Osteoblast (primary cell): ENCODE results near the gene ARMC5. TPM values are rescaled to one million over a fixed set of nuclear protein-coding genes. Genes with fewer than 3 reads are reported as not detected.
A peak's percentile ranks its signal among the peaks of the same experiment; 100 is the strongest.

Experiments used
- DNase-seq: peaks from one replicate; pipeline ENCODE4 v3.0.0; 2011; ENCODE audit warnings: low spot score, mixed read lengths; ENCODE audit not compliant: insufficient read length; ENCODE audit errors: missing footprints
- H2AFZ ChIP-seq: 2 replicates; pipeline ENCODE4 v1.6.0; 2011; ENCODE audit warnings: mild to moderate bottlenecking, low read length
- H3K27ac ChIP-seq: 2 replicates; pipeline ENCODE4 v1.5.1; 2011; ENCODE audit warnings: mild to moderate bottlenecking, low read depth, low read length, moderate library complexity
- H3K27me3 ChIP-seq: 2 replicates; pipeline ENCODE4 v1.6.0; 2012; ENCODE audit warnings: mild to moderate bottlenecking, control low read depth, inconsistent platforms, low read length, moderate library complexity; ENCODE audit not compliant: insufficient read depth
- H3K36me3 ChIP-seq: 2 replicates; pipeline ENCODE4 v1.5.1; 2011; ENCODE audit warnings: mild to moderate bottlenecking, low read length, control low read depth, moderate library complexity; ENCODE audit not compliant: insufficient read depth
- H3K4me1 ChIP-seq: 2 replicates; pipeline ENCODE4 v1.5.1; 2011; ENCODE audit warnings: mild to moderate bottlenecking, low read length, control low read depth, moderate library complexity; ENCODE audit not compliant: insufficient read depth
- H3K4me2 ChIP-seq: 2 replicates; pipeline ENCODE4 v1.6.0; 2011; ENCODE audit warnings: mild to moderate bottlenecking, low read length; ENCODE audit not compliant: insufficient read depth
- H3K4me3 ChIP-seq: fragments of 200-600 bp; sonication (generic); 3 replicates; pipeline ENCODE4 v1.5.1; 2012; ENCODE audit warnings: mild to moderate bottlenecking, low read length, inconsistent platforms; ENCODE audit not compliant: insufficient read depth
- H3K79me2 ChIP-seq: 2 replicates; pipeline ENCODE4 v1.6.0; 2012; ENCODE audit warnings: mild to moderate bottlenecking, low read length, control low read depth, inconsistent platforms; ENCODE audit not compliant: insufficient read depth
- H3K9me3 ChIP-seq: 2 replicates; pipeline ENCODE4 v1.5.1; 2011; ENCODE audit warnings: low read depth, low read length, control low read depth
- H4K20me1 ChIP-seq: 2 replicates; pipeline ENCODE4 v1.6.0; 2012; ENCODE audit warnings: mild to moderate bottlenecking, low read length, control low read depth; ENCODE audit not compliant: insufficient read depth
- total RNA-seq: library from RNA; depleted of rRNA; stranded (reverse); fragments of >200 nt; gene quantifications from 2 replicates; pipeline ENCODE4 v1.2.3, GENCODE V29; 2012
- TF ChIP-seq, protein P1 (sequence below): IDR thresholded peaks from 2 replicates; pipeline ENCODE4 v1.5.1; 2011; ENCODE audit warnings: mild to moderate bottlenecking, low read depth, low read length, moderate library complexity; ENCODE audit errors: extremely low read depth

Gene ARMC5
- total RNA-seq, 1 donor: 12.7 TPM

DNA sequence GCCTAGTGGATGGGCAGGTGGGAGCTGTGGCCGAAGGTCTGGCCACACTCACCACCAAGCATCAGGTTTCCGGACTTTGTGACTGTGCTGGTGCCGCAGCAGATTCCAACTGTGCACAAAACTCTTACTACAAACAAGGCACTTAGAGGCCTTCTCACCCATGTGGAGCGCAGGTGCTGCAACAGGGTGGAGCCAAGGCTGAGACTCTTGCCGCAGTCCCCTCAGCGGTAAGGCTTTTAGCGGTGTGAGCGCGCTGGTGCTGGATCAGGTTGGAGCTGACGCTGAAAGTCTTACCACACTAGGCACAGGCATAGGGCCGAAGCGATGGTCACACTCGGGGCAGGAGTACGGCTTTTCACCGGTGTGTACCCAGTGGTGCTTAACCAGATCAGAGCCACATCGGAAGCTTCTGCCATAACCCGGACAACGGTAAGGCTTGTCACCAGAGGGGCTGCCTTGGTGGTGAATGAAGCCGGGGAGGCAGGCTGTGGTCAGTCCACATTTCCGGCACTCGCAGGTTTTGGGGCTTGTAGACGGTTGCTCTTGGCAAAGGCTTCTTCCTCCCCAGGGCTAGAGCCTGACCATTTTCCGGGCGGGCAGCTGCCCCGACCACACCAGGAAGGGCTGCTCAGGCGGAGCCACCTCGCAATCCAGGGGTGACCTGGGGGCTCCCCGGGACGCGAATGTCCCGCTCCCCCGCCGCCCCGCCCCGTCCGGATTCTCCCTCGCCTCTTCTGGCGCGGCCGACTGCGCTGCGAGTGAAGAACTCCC, 1.0 kb upstream of the ARMC5 start:
- Histone ChIP-seq H3K4me2 (peak overlapping the region; percentile 93), H4K20me1 (peaks cover 30% of the 10 kb centered on the region), H3K27me3 (no peaks in the 10 kb centered on the region), H3K36me3 (peaks cover 10% of the 10 kb centered on the region), H3K9me3 (no peaks in the 10 kb centered on the region), H3K79me2 (peaks cover 45% of the 10 kb centered on the region), H3K4me3 (peak overlapping the region; percentile 76), H3K27ac (peak overlapping the region; percentile 99), H3K4me1 (peaks cover 48% of the 10 kb centered on the region), H2AFZ (peak overlapping the region; percentile 93)
- TF ChIP-seq, protein P1, sequence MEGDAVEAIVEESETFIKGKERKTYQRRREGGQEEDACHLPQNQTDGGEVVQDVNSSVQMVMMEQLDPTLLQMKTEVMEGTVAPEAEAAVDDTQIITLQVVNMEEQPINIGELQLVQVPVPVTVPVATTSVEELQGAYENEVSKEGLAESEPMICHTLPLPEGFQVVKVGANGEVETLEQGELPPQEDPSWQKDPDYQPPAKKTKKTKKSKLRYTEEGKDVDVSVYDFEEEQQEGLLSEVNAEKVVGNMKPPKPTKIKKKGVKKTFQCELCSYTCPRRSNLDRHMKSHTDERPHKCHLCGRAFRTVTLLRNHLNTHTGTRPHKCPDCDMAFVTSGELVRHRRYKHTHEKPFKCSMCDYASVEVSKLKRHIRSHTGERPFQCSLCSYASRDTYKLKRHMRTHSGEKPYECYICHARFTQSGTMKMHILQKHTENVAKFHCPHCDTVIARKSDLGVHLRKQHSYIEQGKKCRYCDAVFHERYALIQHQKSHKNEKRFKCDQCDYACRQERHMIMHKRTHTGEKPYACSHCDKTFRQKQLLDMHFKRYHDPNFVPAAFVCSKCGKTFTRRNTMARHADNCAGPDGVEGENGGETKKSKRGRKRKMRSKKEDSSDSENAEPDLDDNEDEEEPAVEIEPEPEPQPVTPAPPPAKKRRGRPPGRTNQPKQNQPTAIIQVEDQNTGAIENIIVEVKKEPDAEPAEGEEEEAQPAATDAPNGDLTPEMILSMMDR: no peak
- DNase-seq: peak; percentile 93

DNA sequence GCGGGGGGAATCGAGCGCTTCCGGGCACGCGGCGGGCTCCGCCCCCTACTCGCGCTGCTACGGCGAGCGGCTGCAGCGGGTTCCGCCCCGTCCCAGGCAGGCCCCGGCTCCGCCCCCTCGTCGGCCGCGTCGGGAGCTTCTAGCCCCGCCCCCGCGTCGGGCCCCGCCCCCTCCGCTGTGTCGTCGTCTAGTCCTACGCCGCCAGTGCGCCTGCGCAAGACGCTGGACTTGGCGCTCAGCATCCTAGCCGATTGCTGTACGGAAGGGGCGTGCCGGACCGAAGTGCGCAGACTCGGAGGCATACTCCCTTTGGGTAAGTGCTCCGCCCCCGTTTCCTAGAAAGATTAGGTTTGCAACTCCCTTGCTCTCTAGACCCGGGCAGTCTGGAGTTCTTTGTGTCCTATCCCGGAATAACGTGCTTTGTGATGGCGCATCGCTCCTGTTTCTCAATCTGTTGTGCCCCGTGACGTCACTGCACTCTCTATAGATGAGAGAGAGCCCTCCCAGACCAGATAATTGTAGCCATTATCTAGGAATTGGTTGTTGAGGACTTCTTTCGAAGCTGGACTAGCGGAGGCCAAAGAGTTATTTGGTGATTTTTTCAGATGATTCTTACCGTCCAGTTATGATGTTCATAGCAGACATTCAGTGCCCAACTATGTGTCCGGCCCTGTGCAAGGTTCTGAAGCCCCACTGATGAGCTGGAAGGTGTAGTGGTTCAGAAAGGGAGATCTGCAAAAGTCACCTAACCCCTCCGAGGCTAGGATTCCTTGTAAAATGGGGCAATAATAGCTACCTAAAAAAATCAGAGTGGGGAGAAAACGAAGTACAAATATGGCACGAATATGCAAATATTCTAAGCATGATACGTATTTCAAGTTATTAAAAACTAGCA, 633 bp downstream of the ARMC5 start:
- DNase-seq: peak; percentile 99
- Histone ChIP-seq H4K20me1 (peaks cover 29% of the 10 kb centered on the region), H3K4me3 (peak overlapping the region; percentile 76), H2AFZ (peak overlapping the region; percentile 93), H3K36me3 (peaks cover 15% of the 10 kb centered on the region), H3K27ac (peak overlapping the region; percentile 99), H3K79me2 (peaks cover 44% of the 10 kb centered on the region), H3K27me3 (no peaks in the 10 kb centered on the region), H3K4me2 (peak overlapping the region; percentile 93), H3K4me1 (peaks cover 33% of the 10 kb centered on the region), H3K9me3 (no peaks in the 10 kb centered on the region)
- TF ChIP-seq, protein P1: no peak

DNA sequence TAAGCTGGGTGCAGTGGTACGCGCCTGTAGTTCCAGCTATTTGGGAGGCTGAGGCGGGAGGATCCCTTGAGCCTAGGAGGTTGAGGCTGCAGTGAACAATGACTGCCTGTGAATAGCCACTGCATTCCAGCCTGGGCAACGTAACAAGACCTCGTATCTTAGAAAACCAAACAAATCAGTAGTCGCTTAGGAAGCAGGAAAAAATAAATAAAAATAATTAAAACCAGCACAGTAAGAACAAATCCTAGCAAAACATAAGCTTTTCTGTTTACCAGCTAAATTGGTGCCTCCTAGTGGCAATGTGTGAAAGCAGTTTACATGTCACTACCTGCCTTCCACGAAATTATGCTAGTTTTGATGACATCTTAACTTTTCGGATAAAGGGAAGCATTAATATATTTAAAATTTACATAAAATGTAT, 1.3 kb downstream of the ARMC5 start:
- H3K4me3 ChIP-seq: peak overlapping the region; percentile 76
- H3K4me2 ChIP-seq: peak overlapping the region; percentile 83
- TF ChIP-seq, protein P1: peak; percentile 80
- H3K27me3 ChIP-seq: no peaks in the 10 kb centered on the region
- H2AFZ ChIP-seq: no peak overlapping the region
- peaks cover 23% of the 10 kb centered on the region for H4K20me1 ChIP-seq
- DNase-seq: peak; percentile 91
- peaks cover 29% of the 10 kb centered on the region for H3K4me1 ChIP-seq
- H3K27ac ChIP-seq: peak overlapping the region; percentile 66
- H3K9me3 ChIP-seq: no peaks in the 10 kb centered on the region
- peaks cover 37% of the 10 kb centered on the region for H3K79me2 ChIP-seq
- peaks cover 12% of the 10 kb centered on the region for H3K36me3 ChIP-seq
